AG04449 (cell line): ENCODE data around the gene MANBA.

Experiments
- CTCF ChIA-PET: fragments of 350-600 bp; formaldehyde crosslinking; extraction: SDS; loops from one replicate; lab custom pipeline; 2021; ENCODE audit warnings: antibody characterized with exemption; lab: Yijun Ruan, JAX
- POLR2A ChIA-PET: fragments of 400-600, 350-600 bp; formaldehyde crosslinking; extraction: SDS; loops from one replicate; lab custom pipeline; 2020; ENCODE audit warnings: antibody characterized with exemption, inconsistent platforms; lab: Yijun Ruan, JAX
- DNase-seq: peaks from one replicate; pipeline ENCODE4 v3.0.0-alpha.2; 2010; ENCODE audit warnings: low read depth, low spot score
- H3K4me3 ChIP-seq: 2 replicates; pipeline ENCODE4 v1.5.1; 2011; ENCODE audit warnings: low read depth, mild to moderate bottlenecking, control low read depth, low read length
- TF ChIP-seq, protein P1 (sequence below): IDR thresholded peaks from one replicate; pipeline ENCODE4 v1.5.1; 2011; ENCODE audit warnings: mild to moderate bottlenecking, moderate library complexity, low read length, control low read depth, inconsistent platforms; ENCODE audit not compliant: insufficient read depth; ENCODE audit errors: missing control alignments

The MANBA gene

DNA sequence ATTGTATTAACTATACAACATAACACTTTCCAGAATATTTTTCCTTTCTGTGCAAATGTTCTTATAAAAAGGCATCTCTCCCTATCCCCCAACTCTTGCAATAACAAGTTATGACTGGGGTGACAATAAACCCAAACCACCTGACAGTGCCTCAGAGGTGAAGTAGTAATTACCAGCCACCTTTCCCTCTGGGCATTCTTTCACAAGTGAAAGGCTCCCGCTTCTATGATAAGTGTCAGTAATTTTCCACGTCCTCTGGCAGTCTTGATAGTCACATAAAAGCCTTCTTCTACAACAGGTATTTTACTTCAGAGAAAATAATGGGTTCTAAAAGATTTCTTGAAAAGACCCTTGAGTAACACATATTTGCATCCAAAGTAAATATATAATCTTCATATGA, 82.7 kb downstream of the MANBA start:
- TF ChIP-seq, protein P1, sequence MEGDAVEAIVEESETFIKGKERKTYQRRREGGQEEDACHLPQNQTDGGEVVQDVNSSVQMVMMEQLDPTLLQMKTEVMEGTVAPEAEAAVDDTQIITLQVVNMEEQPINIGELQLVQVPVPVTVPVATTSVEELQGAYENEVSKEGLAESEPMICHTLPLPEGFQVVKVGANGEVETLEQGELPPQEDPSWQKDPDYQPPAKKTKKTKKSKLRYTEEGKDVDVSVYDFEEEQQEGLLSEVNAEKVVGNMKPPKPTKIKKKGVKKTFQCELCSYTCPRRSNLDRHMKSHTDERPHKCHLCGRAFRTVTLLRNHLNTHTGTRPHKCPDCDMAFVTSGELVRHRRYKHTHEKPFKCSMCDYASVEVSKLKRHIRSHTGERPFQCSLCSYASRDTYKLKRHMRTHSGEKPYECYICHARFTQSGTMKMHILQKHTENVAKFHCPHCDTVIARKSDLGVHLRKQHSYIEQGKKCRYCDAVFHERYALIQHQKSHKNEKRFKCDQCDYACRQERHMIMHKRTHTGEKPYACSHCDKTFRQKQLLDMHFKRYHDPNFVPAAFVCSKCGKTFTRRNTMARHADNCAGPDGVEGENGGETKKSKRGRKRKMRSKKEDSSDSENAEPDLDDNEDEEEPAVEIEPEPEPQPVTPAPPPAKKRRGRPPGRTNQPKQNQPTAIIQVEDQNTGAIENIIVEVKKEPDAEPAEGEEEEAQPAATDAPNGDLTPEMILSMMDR, result no peak
- ChIA-PET POLR2A (no interaction called here), CTCF (no interaction called here)
- DNase-seq, result no peak
- no peak overlapping the region for H3K4me3 ChIP-seq

DNA sequence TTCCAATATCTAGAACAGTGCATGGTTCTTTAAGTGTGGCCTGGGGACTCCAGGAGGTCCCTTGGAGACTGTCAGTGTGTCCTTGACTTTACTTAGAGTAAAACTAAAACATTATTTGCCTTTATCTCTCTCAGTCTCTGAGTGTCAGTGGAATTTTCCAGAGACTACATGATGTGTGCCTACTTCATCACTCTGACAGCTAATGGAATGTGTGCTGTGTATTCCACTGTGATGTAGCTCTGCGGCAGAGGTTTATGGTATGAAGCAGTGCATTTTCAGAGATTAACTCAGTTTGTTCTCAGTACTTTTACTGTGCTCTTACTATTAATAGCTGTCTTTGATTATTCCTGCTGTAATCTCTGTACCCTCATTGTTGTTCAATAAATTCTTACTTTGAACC, 85.6 kb downstream of the MANBA start:
- H3K4me3 ChIP-seq, result no peak overlapping the region
- CTCF ChIA-PET, result no interaction called here
- POLR2A ChIA-PET, result interaction anchor here (0.6 to 1.1 kb wide), 3 partner anchors 12 to 51 kb away, joined by 3 read pairs; no protein-coding TSS in a partner anchor
- no peak for DNase-seq
- TF ChIP-seq, protein P1, result no peak

DNA sequence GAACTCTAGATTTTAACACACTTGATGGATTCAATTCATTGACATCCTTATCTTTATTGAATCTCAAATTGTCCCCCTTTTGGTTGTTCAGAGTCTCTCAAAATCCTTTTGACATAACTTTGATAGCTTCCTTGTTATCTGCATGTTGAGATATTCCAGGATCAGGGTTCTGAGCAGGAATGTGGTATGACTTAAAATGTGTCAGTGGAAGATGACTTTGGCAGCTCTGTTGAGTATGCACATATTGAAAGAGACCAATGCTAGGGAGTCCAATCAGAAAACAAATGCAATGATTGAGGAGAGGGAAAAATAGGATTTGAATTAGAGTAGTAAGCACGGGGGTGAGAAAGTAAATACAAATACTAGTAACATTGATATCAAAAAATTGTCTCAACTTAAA, 93.8 kb downstream of the MANBA start:
- no peak for DNase-seq
- H3K4me3 ChIP-seq, result no peak overlapping the region
- TF ChIP-seq, protein P1, result no peak
- ChIA-PET CTCF (no interaction called here), POLR2A (no interaction called here)

DNA sequence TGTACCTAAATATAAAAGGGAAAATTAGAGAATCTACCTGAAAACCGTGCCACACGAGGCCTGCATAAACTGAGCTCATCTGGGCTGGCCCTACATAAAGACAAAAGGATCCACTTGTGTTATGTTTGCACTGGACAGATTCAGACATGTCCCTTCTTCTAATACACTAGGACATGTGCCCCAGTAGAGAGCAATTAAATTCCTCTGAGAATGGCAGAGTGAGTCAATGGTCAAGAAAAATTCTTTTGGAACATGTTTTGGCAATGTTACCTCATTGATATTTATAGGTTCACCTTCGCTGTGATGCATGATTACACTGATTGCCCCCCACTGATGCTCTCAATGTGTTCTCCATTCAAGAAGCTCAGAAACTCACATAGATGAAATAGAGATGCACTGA, 95.2 kb downstream of the MANBA start:
- no peak overlapping the region for H3K4me3 ChIP-seq
- POLR2A ChIA-PET, result no interaction called here
- CTCF ChIA-PET, result interaction anchor here (1.3 kb wide), 2 partner anchors 25 to 45 kb away, joined by 3 read pairs; no protein-coding TSS in a partner anchor
- DNase-seq, result no peak
- TF ChIP-seq, protein P1, result no peak

DNA sequence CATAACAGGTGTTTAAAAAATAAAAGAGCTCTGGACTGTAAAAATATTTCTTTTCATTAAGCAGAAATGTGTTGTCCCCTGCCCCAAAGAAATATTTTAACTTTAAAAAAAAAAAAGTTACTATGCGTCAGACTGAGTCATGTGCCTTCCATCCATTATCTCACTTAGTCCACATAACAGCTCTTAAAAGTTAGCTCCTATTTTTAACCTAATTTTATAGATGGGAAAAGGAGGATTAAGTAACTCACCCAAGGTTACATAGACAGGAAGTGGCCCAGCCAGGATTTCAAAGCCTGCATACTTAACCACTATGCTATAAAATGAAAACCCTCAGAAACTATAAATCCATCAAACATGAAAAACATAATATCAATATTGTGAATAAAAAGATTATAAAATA, 97.7 kb downstream of the MANBA start:
- peak; percentile 65 for DNase-seq
- ChIA-PET POLR2A (interaction anchor here (0.6 to 1.0 kb wide), 5 partner anchors 10 to 165 kb away, joined by 3 to 6 read pairs (median 4); partner anchors contain the start of genes MANBA and UBE2D3), CTCF (interaction anchor here (1.0 kb wide), 1 partner anchor 9 kb away, joined by 4 read pairs; no protein-coding TSS in a partner anchor)
- TF ChIP-seq, protein P1, result no peak
- H3K4me3 ChIP-seq, result no peak overlapping the region

DNA sequence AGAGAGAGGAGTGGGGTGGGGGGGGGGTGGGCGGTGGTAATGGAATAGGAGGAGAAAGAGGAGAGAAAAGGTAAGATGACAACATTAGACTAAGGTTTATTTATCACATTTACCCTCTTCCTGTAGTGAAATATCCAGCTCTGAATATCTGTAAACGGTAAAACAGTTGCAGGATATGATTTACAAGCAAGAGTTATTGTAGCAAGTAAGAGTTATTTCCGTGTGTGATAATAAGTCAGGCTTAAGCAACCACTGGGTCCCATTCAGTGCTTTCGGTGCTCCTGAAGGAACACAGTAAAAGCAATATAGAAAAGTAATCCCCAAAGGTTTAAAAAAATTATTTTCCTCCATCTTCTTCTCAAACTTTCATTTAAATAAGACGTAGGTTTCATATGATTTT, 103.6 kb downstream of the MANBA start:
- POLR2A ChIA-PET, result no interaction called here
- H3K4me3 ChIP-seq, result no peak overlapping the region
- TF ChIP-seq, protein P1, result no peak
- no peak for DNase-seq
- CTCF ChIA-PET, result no interaction called here
